Liver (tissue), 9 donors: ENCODE results near the gene NCAM1. TPM values are rescaled to one million over a fixed set of nuclear protein-coding genes. Genes with fewer than 3 reads are reported as not detected.

Source experiments
- DNase-seq: peaks from one replicate; pipeline ENCODE4 v3.0.0-alpha.2; 2017; ENCODE audit warnings: low spot score
- H3K27ac ChIP-seq, 2 donors: one replicate each; pipeline ENCODE4 v1.7.0; 2013; ENCODE audit warnings: inconsistent platforms in 2 of 2, low read length in 2 of 2, control low read depth in 1 of 2, low read depth in 1 of 2, mild to moderate bottlenecking in 1 of 2
- H3K27me3 ChIP-seq, 4 donors: one replicate each; pipeline versions ENCODE4 v1.6.1 to v1.7.0; 2013; ENCODE audit warnings: low read length in 3 of 4, inconsistent platforms in 1 of 4, mild to moderate bottlenecking in 1 of 4, moderate library complexity in 1 of 4; ENCODE audit not compliant: control insufficient read depth in 4 of 4, insufficient read depth in 4 of 4
- H3K36me3 ChIP-seq, 4 donors: one replicate each; pipeline versions ENCODE4 v1.6.1 to v1.7.0; 2013; ENCODE audit warnings: low read length in 3 of 4, mild to moderate bottlenecking in 3 of 4, low read depth in 1 of 4, moderate library complexity in 1 of 4; ENCODE audit not compliant: control insufficient read depth in 4 of 4, insufficient read depth in 3 of 4
- H3K4me1 ChIP-seq, 4 donors: one replicate each; pipeline versions ENCODE4 v1.6.1 to v1.7.0; 2013; ENCODE audit warnings: low read length in 3 of 4, mild to moderate bottlenecking in 3 of 4, moderate library complexity in 1 of 4; ENCODE audit not compliant: control insufficient read depth in 4 of 4, insufficient read depth in 4 of 4
- H3K4me3 ChIP-seq, 3 donors: one replicate each; pipeline versions ENCODE4 v1.6.1 to v1.7.0; 2013; ENCODE audit warnings: low read length in 3 of 3, control low read depth in 1 of 3, low read depth in 1 of 3, mild to moderate bottlenecking in 1 of 3
- H3K9ac ChIP-seq, 2 donors: one replicate each; pipeline ENCODE4 v1.7.0; 2013; ENCODE audit warnings: low read length in 2 of 2, mild to moderate bottlenecking in 2 of 2, moderate library complexity in 2 of 2, control low read depth in 1 of 2, low read depth in 1 of 2
- H3K9me3 ChIP-seq, 4 donors: one replicate each; pipeline versions ENCODE4 v1.6.1 to v1.7.0; 2013; ENCODE audit warnings: low read length in 3 of 4; ENCODE audit not compliant: control insufficient read depth in 4 of 4
- ATF3 ChIP-seq: IDR thresholded peaks from 2 replicates; pipeline ENCODE4 v1.6.1; 2016; ENCODE audit warnings: antibody characterized with exemption
- CTCF ChIP-seq: fragments of 150-350 bp; IDR thresholded peaks from 2 replicates; pipeline ENCODE4 v1.5.1; 2017; ENCODE audit warnings: improper control_type of control experiment, low read depth, low read length; ENCODE audit not compliant: missing input control
- EGR1 ChIP-seq, 2 donors: IDR thresholded peaks; 2 replicates each; pipeline ENCODE4 v1.6.1; 2016 to 2018; ENCODE audit warnings: antibody characterized with exemption in 2 of 2, low read depth in 2 of 2
- FOXA1 ChIP-seq: IDR thresholded peaks from 2 replicates; pipeline ENCODE4 v1.6.1; 2016; ENCODE audit warnings: antibody characterized with exemption
- FOXA2 ChIP-seq: IDR thresholded peaks from 2 replicates; pipeline ENCODE4 v1.6.1; 2016; ENCODE audit warnings: antibody characterized with exemption
- HNF4A ChIP-seq, 2 donors: conservative IDR thresholded peaks; 2 replicates each; pipeline ENCODE4 v1.6.1; 2016; ENCODE audit warnings: antibody characterized with exemption in 2 of 2, mild to moderate bottlenecking in 2 of 2
- HNF4G ChIP-seq: IDR thresholded peaks from 2 replicates; pipeline ENCODE4 v1.6.1; 2016; ENCODE audit warnings: antibody characterized with exemption
- JUND ChIP-seq, 2 donors: IDR thresholded peaks; 2 replicates each; pipeline ENCODE4 v1.6.1; 2016; ENCODE audit warnings: antibody characterized with exemption in 2 of 2
- MAX ChIP-seq: IDR thresholded peaks from 2 replicates; pipeline ENCODE4 v1.6.1; 2016; ENCODE audit warnings: antibody characterized with exemption
- NR2F2 ChIP-seq: IDR thresholded peaks from 2 replicates; pipeline ENCODE4 v1.6.1; 2016; ENCODE audit warnings: antibody characterized with exemption
- RAD21 ChIP-seq, 2 donors: IDR thresholded peaks; 2 replicates each; pipeline ENCODE4 v1.6.1; 2016; ENCODE audit warnings: antibody characterized with exemption in 2 of 2, mild to moderate bottlenecking in 2 of 2
- REST ChIP-seq: IDR thresholded peaks from 2 replicates; pipeline ENCODE4 v1.6.1; 2016; ENCODE audit warnings: antibody characterized with exemption, mild to moderate bottlenecking
- RXRA ChIP-seq, 2 donors: IDR thresholded peaks; 2 replicates each; pipeline ENCODE4 v1.6.1; 2017 to 2018; ENCODE audit warnings: antibody characterized with exemption in 2 of 2, mild to moderate bottlenecking in 1 of 2
- TAF1 ChIP-seq: conservative IDR thresholded peaks from 2 replicates; pipeline ENCODE4 v1.6.1; 2016; ENCODE audit warnings: antibody characterized with exemption, mild to moderate bottlenecking
- YY1 ChIP-seq: IDR thresholded peaks from 2 replicates; pipeline ENCODE4 v1.6.1; 2016; ENCODE audit warnings: antibody characterized with exemption, mild to moderate bottlenecking
- WGBS: extraction: QIAGEN DNeasy Blood & Tissue Kit; methylation state at CpG from one replicate; pipeline ENCODE4 v1.1.7; 2013; 5-methylcytosine and 5-hydroxymethylcytosine counted together
- polyA plus RNA-seq, 2 donors: library from polyadenylated mRNA; stranded (reverse) in 1 of 2; unstranded in 1 of 2; fragments of 200-250 nt in 1 of 2; fragments of >200 nt in 1 of 2; fragmentation: Nextera tagmentation in 1 of 2; extraction: Ambion mirVana in 1 of 2; gene quantifications; one replicate each; pipeline versions ENCODE4 v1.2.1 to v1.2.3, GENCODE V29; 2013 to 2015
- total RNA-seq, 2 donors: library from RNA; depleted of rRNA; stranded (reverse); fragments of >200 nt; gene quantifications; one replicate each; pipeline ENCODE4 v1.2.3, GENCODE V29; 2014
- donor health status: healthy.
- donor health status: healthy.
- donor health status: healthy.
- donor health status: healthy.
- donor health status: healthy.

The NCAM1 gene
- total and polyA plus RNA-seq, 4 donors: 0.65 to 2.1 (median 0.88) TPM

GRCh38 chr11:113316256-113316655, 355.0 kb downstream of the NCAM1 start:
- peaks cover 0 to 3% (median 1%) of the 10 kb centered on the region in 4 donors for H3K36me3 ChIP-seq
- H3K27ac ChIP-seq: no peak overlapping the region
- H3K27me3 ChIP-seq: no peaks in the 10 kb centered on the region
- no peak for DNase-seq
- 92% methylated on average over 1 of the region's 1 CpG for WGBS
- no peaks in the 10 kb centered on the region for H3K9me3 ChIP-seq
- peaks cover 0 to 18% (median 12%) of the 10 kb centered on the region in 4 donors for H3K4me1 ChIP-seq
- TF ChIP-seq FOXA2 (no peak), HNF4A (conservative IDR thresholded peaks at IDR 0.05) (no peak), JUND (IDR thresholded peaks at IDR 0.05) (no peak), HNF4G (no peak), ATF3 (no peak), YY1 (no peak), CTCF (no peak), FOXA1 (no peak)
- H3K4me3 ChIP-seq: no peak overlapping the region
- no peak overlapping the region for H3K9ac ChIP-seq

- no peak for DNase-seq
- WGBS: 96% methylated on average over 2 of the region's 2 CpGs
Observed at GRCh38 chr11:113317339-113317738, 356.1 kb downstream of the NCAM1 start.

More at GRCh38 chr11:113317339-113317738, 356.1 kb downstream of the NCAM1 start:
- TF ChIP-seq RXRA (IDR thresholded peaks at IDR 0.05) (no peak), NR2F2 (no peak), YY1 (no peak), FOXA2 (no peak), REST (no peak), MAX (no peak), RAD21 (IDR thresholded peaks at IDR 0.05) (no peak), EGR1 (IDR thresholded peaks at IDR 0.05; ENCODE audit: low read depth in 2 of 2) (no peak), TAF1 (no peak), HNF4G (no peak), FOXA1 (no peak), JUND (IDR thresholded peaks at IDR 0.05) (no peak), HNF4A (conservative IDR thresholded peaks at IDR 0.05) (no peak), ATF3 (no peak)
- Histone ChIP-seq H3K27ac (no peak overlapping the region), H3K36me3 (peaks cover 0 to 3% (median 1%) of the 10 kb centered on the region in 4 donors), H3K9me3 (no peaks in the 10 kb centered on the region), H3K4me1 (peaks cover 0 to 18% (median 12%) of the 10 kb centered on the region in 4 donors), H3K4me3 (no peak overlapping the region), H3K27me3 (no peaks in the 10 kb centered on the region), H3K9ac (no peak overlapping the region)
